Ishikawa (cell line): Measurements from ENCODE around the gene PDZRN3.

Source experiments
- CEBPB ChIP-seq: IDR thresholded peaks from 2 replicates; pipeline ENCODE4 v1.6.1; 2012
- CREB1 ChIP-seq: IDR thresholded peaks from 2 replicates; pipeline ENCODE4 v1.6.1; 2012; ENCODE audit warnings: low read depth
- EGR1 ChIP-seq: IDR thresholded peaks from 2 replicates; pipeline ENCODE4 v1.6.1; 2012
- EP300 ChIP-seq: IDR thresholded peaks from 2 replicates; pipeline ENCODE4 v1.6.1; 2012; ENCODE audit warnings: borderline replicate concordance
- FOXM1 ChIP-seq: IDR thresholded peaks from 2 replicates; pipeline ENCODE4 v1.6.1; 2012; ENCODE audit warnings: low read depth, borderline replicate concordance
- MAX ChIP-seq: IDR thresholded peaks from 2 replicates; pipeline ENCODE4 v1.6.1; 2012
- NFIC ChIP-seq: IDR thresholded peaks from 2 replicates; pipeline ENCODE4 v1.6.1; 2012
- RAD21 ChIP-seq: IDR thresholded peaks from 2 replicates; pipeline ENCODE4 v1.6.1; 2012; ENCODE audit warnings: low read depth
- TAF1 ChIP-seq: IDR thresholded peaks from 2 replicates; pipeline ENCODE4 v1.6.1; 2012; ENCODE audit warnings: low read depth, mild to moderate bottlenecking
- TCF12 ChIP-seq: IDR thresholded peaks from 2 replicates; pipeline ENCODE4 v1.6.1; 2012; ENCODE audit warnings: low read depth
- TEAD4 ChIP-seq: IDR thresholded peaks from 2 replicates; pipeline ENCODE4 v1.6.1; 2012
- YY1 ChIP-seq: IDR thresholded peaks from 2 replicates; pipeline ENCODE4 v1.6.1; 2012; ENCODE audit warnings: low read depth
- ZBTB7A ChIP-seq: IDR thresholded peaks from 2 replicates; pipeline ENCODE4 v1.6.1; 2012; ENCODE audit warnings: low read depth
- TF ChIP-seq, protein P1 (sequence below): IDR thresholded peaks from 2 replicates; pipeline ENCODE4 v1.6.1; 2012; ENCODE audit warnings: low read depth, mild to moderate bottlenecking
- TF ChIP-seq, protein P2 (sequence below): IDR thresholded peaks from 2 replicates; pipeline ENCODE4 v1.6.1; 2012

PDZRN3 gene

DNA sequence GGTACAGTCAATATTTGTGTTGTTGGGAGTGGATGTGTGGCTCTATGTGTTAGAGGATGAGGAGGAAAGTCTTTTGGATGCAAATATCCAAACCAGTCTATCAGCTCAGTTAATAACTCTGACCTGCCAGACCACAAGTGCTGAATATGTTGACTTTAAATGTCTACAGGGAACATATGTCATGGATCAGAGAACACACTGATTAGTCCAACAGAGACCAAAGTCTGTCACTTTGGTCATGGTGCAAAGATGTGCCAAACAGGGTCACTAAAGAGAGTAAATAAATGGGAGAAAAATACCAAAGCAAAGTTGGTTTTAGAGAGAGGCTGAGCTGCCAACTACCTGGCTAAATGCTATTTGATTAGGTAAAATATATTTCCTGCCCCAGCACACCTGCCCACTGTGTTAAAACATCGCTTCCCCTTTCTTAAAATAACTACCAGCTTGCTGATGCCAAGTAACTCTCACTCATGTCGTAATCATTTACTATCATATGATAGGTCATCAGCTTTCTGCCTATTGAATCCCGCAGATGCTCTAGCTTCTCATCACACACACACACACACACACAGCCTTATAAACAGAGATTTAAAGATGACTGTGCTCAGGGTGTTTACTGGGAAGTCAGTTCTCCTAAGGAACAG lies 173.3 kb downstream of the PDZRN3 start:
- TF ChIP-seq, protein P1, sequence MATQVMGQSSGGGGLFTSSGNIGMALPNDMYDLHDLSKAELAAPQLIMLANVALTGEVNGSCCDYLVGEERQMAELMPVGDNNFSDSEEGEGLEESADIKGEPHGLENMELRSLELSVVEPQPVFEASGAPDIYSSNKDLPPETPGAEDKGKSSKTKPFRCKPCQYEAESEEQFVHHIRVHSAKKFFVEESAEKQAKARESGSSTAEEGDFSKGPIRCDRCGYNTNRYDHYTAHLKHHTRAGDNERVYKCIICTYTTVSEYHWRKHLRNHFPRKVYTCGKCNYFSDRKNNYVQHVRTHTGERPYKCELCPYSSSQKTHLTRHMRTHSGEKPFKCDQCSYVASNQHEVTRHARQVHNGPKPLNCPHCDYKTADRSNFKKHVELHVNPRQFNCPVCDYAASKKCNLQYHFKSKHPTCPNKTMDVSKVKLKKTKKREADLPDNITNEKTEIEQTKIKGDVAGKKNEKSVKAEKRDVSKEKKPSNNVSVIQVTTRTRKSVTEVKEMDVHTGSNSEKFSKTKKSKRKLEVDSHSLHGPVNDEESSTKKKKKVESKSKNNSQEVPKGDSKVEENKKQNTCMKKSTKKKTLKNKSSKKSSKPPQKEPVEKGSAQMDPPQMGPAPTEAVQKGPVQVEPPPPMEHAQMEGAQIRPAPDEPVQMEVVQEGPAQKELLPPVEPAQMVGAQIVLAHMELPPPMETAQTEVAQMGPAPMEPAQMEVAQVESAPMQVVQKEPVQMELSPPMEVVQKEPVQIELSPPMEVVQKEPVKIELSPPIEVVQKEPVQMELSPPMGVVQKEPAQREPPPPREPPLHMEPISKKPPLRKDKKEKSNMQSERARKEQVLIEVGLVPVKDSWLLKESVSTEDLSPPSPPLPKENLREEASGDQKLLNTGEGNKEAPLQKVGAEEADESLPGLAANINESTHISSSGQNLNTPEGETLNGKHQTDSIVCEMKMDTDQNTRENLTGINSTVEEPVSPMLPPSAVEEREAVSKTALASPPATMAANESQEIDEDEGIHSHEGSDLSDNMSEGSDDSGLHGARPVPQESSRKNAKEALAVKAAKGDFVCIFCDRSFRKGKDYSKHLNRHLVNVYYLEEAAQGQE, result no peak
- TF ChIP-seq RAD21, result no peak
- TF ChIP-seq, protein P2, sequence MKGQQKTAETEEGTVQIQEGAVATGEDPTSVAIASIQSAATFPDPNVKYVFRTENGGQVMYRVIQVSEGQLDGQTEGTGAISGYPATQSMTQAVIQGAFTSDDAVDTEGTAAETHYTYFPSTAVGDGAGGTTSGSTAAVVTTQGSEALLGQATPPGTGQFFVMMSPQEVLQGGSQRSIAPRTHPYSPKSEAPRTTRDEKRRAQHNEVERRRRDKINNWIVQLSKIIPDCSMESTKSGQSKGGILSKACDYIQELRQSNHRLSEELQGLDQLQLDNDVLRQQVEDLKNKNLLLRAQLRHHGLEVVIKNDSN, result no peak
- TF ChIP-seq EP300, result no peak
- TF ChIP-seq NFIC, result no peak
- no peak for TF ChIP-seq MAX
- no peak for TF ChIP-seq TCF12
- no peak for TF ChIP-seq ZBTB7A
- no peak for TF ChIP-seq CREB1
- TF ChIP-seq TEAD4, result no peak
- no peak for TF ChIP-seq EGR1
- no peak for TF ChIP-seq TAF1
- no peak for TF ChIP-seq CEBPB

DNA sequence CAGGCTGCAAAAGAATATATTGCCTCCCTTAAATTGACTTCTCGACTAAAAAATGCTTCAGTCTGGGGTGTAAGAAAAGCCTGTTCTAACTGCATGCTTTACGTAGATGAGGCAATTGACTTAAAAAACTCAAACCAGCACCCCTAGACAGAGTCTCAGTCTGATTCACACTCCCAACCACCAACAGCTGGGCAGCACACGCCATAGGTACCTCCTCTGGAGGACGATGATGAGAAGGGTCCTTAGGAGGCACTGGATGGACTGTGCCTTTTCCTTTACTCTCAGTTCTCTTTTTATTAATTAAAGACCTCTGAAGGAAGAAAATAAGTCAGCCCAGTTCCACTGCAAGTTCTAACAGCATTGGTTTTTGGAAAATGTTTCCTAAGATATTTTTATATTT lies 175.0 kb downstream of the PDZRN3 start:
- TF ChIP-seq, protein P2, result no peak
- TF ChIP-seq TAF1 (no peak), CREB1 (no peak), TEAD4 (no peak), NFIC (no peak), TCF12 (no peak), YY1 (no peak), EGR1 (no peak), RAD21 (no peak), CEBPB (no peak), ZBTB7A (no peak), FOXM1 (no peak), MAX (no peak)
- TF ChIP-seq, protein P1, result no peak

GRCh38 chr3:73448761-73449301 lies 175.9 kb downstream of the PDZRN3 start:
- no peak for TF ChIP-seq EGR1
- no peak for TF ChIP-seq RAD21
- no peak for TF ChIP-seq TAF1
- TF ChIP-seq FOXM1, result no peak
- no peak for TF ChIP-seq TCF12
- TF ChIP-seq YY1, result no peak
- TF ChIP-seq, protein P2, result no peak
- TF ChIP-seq CREB1, result no peak
- no peak for TF ChIP-seq NFIC
- TF ChIP-seq, protein P1, result no peak

DNA sequence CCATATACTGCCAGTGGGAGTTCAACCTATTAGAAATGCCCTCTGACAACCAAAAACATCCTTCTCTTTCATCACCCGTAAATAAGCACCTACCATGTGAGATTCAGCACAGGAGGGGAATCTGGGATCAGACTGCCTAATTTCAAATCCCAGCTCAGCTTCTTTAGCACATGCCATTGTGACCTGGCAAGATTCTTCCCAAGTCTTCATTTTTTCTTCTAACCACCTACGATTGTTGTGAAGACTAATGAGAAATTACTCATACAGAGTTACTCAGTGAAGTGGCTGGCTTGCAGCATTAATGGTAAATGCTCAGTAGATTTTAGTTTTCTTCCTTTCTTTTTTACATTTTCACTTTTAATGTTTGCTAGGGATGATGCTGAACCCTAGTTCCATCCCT lies 176.7 kb downstream of the PDZRN3 start:
- TF ChIP-seq EGR1 (no peak), CEBPB (no peak), NFIC (no peak), RAD21 (no peak), CREB1 (no peak), EP300 (no peak), MAX (no peak), TCF12 (no peak)
- TF ChIP-seq, protein P1, result no peak
